HG03432 (cell line): ENCODE results near the gene TEX50.
"Not testable (repeated sequence)": the region's sequence is repeated elsewhere in the genome, so short reads cannot be mapped to it uniquely, and the experiment has no call there.

ENCODE experiments used
- ATAC-seq: cut with Tn5 transposase; IDR thresholded peaks from one replicate; pipeline ENCODE4 v1.9.1; 2021; ENCODE audit warnings: mild to moderate bottlenecking, moderate library complexity; ENCODE audit not compliant: unreplicated experiment

TEX50 gene

DNA sequence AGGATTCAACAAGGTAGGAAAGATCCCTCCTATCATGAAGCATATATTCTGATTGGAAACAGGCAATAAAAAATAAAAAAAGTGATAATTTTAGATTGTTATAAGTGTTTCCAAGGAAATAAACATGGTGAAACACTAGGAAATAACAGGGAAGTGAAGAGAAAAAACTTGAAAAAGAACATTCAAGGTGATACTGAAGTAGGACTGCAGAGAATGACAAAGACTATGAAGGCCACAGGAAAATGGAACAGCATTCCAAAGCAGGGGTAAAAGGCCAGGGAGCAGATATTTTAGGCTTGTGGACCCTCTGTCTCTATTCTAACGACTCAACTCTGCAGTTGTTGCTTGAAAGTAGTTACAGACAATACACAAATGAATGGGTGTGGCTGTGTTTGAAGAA is 26.6 kb downstream of the TEX50 start:
- no peak for ATAC-seq

DNA sequence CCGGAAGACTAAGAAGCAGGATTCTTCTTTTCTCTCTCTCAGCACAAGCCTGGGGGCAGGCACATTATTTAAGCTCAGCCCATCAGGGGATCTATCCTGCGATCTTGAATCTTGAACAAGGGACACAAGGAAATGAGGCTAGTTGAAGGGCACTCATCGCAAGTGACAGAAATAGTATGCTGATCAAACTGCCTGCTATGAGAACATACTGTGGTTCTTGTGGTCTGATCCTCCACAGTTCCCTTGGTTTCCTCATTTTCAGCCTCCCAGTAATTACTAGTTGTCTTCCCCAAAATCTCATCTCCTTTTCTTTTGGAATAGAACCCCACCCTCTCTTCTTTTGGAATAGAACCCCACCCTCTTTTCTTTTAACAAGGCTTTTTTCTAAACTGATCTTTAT is 28.0 kb downstream of the TEX50 start:
- ATAC-seq = no peak

DNA sequence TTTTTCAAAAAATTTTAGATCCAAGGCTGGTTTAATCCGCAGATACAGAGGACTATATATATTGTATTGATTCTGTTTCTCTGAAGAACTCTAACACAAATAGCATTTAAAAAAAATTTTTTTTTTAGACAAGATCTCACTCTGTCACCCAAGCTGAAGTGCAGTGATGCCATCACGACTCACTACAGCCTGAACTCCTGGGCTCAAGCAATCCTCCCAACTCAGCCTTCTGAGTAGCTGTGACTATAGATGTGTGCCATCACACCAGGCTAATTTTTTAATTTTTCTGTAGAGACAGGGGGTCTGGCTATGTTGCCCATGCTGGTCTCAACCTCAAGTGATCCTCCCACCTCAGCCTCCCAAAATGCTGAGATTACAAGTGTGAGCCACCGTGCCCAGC is 31.5 kb downstream of the TEX50 start:
- no peak for ATAC-seq

DNA sequence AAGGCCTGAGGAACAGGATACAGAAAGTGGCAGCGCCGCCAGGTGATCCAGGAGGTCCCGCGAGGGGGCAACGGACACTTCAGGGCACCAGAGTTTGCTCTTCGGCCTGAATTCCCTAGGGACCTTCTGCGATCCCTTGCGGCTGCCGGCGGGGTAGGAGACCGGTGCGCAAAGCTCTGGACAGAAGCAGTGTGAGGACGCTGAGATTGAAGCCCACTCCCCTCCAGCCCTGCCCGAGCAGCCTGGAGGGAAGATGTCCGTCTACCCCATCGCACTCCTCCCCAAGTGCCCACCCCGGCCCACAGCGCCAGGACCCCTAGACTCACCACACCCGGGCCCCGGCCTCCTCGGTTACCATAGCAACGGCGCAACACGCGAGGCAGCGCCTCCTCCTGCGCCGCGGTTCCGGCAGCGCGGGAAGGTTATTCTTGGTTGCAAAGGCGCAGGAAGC is 34.4 kb downstream of the TEX50 start, which contains the start of gene ANKRD45:
TSS of gene ANKRD45 (minus strand) at position 361 of the 451 bp plus-strand sequence. CDS start 10,433 bp downstream, outside the sequence.
- ATAC-seq = peak; percentile 36

- ATAC-seq = not testable (repeated sequence)
These were observed 39.4 kb downstream of the TEX50 start for GRCh38 chr1:173674496-173674895.

DNA sequence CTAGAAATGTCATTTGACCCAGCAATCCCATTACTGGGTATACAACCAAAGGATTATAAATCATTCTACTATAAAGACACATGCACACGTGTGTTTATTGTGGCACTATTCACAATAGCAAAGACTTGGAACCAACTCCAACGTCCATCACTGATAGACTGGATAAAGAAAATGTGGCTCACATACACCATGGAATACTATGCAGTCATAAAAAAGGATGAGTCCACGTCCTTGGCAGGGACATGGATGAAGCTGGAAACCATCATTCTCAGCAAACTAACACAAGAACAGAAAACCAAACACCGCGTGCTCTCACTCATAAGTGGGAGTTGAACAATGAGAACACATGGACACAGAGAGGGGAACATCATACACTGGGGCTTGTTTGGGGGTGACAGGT is 45.0 kb downstream of the TEX50 start:
- not testable (repeated sequence) for ATAC-seq

- no peak for ATAC-seq
These were observed 47.0 kb downstream of the TEX50 start for GRCh38 chr1:173682184-173682583.

DNA sequence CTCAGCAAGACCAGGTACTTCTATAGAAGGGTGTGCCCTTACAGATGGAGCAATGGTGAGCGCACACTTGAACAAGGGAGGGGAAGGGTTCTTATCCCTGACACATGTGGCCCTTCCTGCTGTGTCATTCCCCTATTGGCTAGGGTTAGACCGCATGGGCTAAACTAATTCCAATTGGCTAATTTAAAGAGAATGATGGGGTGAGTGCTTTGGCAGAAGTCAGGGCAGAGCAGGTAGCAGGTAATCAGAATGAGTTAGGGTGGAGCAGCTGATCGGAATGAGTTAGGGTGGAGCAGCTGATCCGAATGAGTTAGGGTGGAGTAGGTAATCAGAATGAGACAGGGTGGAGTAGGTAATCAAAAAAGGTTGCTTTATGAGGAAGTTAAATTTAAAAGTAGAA is 48.7 kb downstream of the TEX50 start:
- not testable (repeated sequence) for ATAC-seq

GRCh38 chr1:173685121-173685520 is 50.0 kb downstream of the TEX50 start:
- ATAC-seq = not testable (repeated sequence)
